ENCODE results near the gene TSSC4.

DNA sequence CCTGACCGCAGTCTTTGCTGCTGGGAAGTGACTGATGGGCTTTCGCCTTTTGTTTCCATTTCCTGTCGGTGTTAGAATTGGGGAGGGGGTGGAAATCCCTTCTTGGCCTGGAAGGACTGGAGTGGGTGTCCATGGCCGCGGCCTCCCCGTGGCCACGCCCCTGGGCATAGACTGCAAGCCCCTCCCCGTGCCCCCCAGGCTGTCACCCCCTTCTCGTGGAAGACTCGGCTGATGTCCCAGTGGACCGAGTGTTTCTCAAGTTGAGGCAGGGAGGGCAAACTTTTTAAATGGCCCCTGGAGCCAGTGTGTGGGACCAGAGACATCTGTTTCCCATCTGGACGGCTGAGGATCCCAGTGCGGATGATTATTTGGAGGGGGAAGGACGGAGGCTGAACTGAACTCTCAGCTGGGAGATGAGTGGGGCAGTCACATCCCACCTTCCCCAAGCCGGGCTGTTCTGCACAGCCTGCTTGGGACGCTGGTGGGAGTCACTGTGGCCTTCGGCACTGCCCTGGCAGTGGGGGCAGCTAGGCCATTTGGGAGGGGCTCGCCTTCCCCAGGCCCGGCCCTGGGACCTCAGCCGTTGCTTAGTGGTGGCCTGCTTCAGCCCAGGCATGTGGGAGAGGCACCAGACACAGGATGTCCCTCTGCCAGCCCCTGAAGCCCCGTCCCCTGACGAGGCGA is 21.9 kb upstream of the TSSC4 start:
- TF ChIP-seq, protein P1, sequence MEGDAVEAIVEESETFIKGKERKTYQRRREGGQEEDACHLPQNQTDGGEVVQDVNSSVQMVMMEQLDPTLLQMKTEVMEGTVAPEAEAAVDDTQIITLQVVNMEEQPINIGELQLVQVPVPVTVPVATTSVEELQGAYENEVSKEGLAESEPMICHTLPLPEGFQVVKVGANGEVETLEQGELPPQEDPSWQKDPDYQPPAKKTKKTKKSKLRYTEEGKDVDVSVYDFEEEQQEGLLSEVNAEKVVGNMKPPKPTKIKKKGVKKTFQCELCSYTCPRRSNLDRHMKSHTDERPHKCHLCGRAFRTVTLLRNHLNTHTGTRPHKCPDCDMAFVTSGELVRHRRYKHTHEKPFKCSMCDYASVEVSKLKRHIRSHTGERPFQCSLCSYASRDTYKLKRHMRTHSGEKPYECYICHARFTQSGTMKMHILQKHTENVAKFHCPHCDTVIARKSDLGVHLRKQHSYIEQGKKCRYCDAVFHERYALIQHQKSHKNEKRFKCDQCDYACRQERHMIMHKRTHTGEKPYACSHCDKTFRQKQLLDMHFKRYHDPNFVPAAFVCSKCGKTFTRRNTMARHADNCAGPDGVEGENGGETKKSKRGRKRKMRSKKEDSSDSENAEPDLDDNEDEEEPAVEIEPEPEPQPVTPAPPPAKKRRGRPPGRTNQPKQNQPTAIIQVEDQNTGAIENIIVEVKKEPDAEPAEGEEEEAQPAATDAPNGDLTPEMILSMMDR (IDR thresholded peaks at IDR 0.05; ENCODE audit: low read depth, low read length) = no peak
- no peak for TF ChIP-seq EZH2phosphoT487 (IDR thresholded peaks at IDR 0.05; ENCODE audit: low read depth)
